Activated naive CD8-positive, alpha-beta T cell treated with anti-CD3 and anti-CD28 coated beads, Interleukin-2, amount 10 ng/mL, durations not matched to agents 7 days and 5 days (primary cell): Measurements from ENCODE around the gene PRDM16. TPM values are rescaled to one million over a fixed set of nuclear protein-coding genes. Genes with fewer than 3 reads are reported as not detected.

Experiments
- ATAC-seq: fragments of 150-1000 bp; cut with Tn5 transposase; one replicate; pipeline ENCODE4 v1.10.0; 2021; ENCODE audit warnings: low read depth, moderate library complexity
- POLR2A ChIA-PET: fragments of 350-600 bp; sonication (Branson Sonifier 250); formaldehyde crosslinking; loops from one replicate; lab custom pipeline; 2021; ENCODE audit warnings: antibody characterized with exemption; lab: Charles Lee
- DNase-seq: peaks from one replicate; pipeline ENCODE4 v3.0.0; 2021
- H3K27ac Mint-ChIP-seq: one replicate; pipeline ENCODE4 v1.8.0; 2022; ENCODE audit warnings: mild to moderate bottlenecking, mixed read lengths
- H3K27me3 Mint-ChIP-seq: one replicate; pipeline ENCODE4 v1.8.0; 2022; ENCODE audit warnings: mild to moderate bottlenecking, moderate library complexity, mixed read lengths
- H3K36me3 Mint-ChIP-seq: one replicate; pipeline ENCODE4 v1.8.0; 2021; ENCODE audit warnings: mild to moderate bottlenecking, mixed read lengths
- H3K4me1 Mint-ChIP-seq: one replicate; pipeline ENCODE4 v1.8.0; 2021; ENCODE audit warnings: mixed read lengths
- H3K4me3 Mint-ChIP-seq: one replicate; pipeline ENCODE4 v1.8.0; 2022; ENCODE audit warnings: mild to moderate bottlenecking, moderate library complexity, mixed read lengths
- H3K9me3 Mint-ChIP-seq: one replicate; pipeline ENCODE4 v1.8.0; 2021; ENCODE audit warnings: mixed read lengths
- total RNA-seq, 2 experiments: library from RNA; stranded (reverse); gene quantifications; one replicate each; pipeline ENCODE4 v1.2.3, GENCODE V29; 2021

Gene PRDM16
- total RNA-seq, 2 experiments from 2014 or later, result not detected

DNA sequence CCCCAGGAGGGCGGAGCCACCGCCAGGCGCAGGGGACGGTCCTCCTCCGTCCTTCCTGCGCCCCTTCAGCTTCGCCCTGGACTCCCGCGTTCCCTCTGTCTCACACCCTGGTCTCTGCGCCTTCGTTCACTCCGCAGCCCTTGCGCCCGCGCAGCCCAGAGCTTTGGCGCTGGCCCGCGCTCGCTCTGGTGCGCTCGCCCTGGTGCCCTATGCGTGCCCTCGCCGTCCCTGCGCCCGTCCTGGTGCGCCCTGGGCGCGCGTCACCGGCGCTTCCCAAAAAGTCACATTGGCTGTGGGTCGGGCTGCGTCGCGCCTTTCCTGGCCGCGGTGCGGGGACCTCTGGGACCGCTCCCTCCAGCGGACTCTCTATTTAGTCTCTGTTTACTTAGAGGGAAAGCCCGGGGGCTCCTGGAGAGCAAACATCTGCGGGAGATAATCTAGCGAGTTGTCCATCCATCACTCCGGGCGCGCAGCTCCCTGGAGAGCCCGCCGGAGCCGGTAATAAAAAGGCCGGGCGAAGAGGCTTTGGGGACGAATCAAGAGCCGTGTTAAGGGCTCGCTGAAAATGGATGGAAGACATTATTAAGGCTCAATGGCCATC is 178.6 kb downstream of the PRDM16 start:
- DNase-seq (no peak), ATAC-seq (no peak)
- Mint-ChIP-seq H3K27me3 (peaks cover 19% of the 10 kb centered on the region), H3K9me3 (no peaks in the 10 kb centered on the region), H3K27ac (no peak overlapping the region), H3K4me3 (no peak overlapping the region), H3K4me1 (no peaks in the 10 kb centered on the region), H3K36me3 (no peaks in the 10 kb centered on the region)
- POLR2A ChIA-PET, result no interaction called here

DNA sequence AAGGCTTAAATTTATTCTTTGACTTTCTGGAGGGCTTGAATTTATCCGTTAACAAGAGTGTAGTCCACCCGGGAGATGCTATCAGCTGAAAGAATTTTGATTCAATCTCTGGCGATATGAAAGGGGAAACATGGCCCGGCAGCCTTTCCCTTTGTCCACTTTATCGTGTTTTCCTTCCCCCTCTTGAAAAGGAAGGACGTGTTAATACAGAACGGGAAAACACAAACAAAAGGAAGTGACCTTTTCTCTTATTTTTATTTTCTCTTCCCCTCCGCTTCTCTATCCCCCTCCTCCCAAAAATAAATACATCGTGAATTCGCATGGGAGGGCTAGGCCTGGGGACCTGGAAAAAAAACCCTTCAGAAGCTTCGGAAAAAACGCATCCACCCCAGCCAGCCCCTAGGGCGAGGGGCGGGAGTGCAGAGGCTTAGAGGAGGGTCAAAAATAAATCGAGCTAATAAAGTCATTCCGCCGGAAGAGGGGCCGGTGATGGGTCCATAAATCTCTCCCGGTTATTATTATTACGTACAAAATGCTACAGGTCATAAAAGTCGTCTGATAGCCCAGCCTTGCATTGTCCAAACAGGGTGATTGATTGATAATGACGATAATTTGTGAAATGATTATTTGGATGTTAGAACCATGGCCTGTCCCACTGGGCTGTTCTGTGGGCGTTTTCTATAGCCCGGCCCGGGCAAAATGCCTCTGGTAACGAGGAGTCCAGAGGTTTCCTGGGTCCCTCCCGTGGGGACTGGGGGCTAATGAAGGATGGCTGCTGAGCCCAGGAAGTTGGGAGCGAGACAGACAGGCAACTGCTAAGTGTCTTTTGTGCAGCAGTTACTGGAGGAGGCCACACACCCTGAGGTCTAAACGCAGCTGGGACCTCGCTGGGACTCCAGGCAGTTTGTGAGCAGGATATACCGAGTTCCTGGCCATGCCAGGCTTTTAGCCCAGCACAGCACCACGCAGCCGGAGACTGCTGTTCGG is 179.4 kb downstream of the PRDM16 start:
- H3K27me3 Mint-ChIP-seq, result peaks cover 19% of the 10 kb centered on the region
- H3K36me3 Mint-ChIP-seq, result no peaks in the 10 kb centered on the region
- H3K4me1 Mint-ChIP-seq, result no peaks in the 10 kb centered on the region
- no peaks in the 10 kb centered on the region for H3K9me3 Mint-ChIP-seq
- ATAC-seq (no peak), DNase-seq (no peak)
- no peak overlapping the region for H3K27ac Mint-ChIP-seq
- no peak overlapping the region for H3K4me3 Mint-ChIP-seq
- POLR2A ChIA-PET, result no interaction called here

DNA sequence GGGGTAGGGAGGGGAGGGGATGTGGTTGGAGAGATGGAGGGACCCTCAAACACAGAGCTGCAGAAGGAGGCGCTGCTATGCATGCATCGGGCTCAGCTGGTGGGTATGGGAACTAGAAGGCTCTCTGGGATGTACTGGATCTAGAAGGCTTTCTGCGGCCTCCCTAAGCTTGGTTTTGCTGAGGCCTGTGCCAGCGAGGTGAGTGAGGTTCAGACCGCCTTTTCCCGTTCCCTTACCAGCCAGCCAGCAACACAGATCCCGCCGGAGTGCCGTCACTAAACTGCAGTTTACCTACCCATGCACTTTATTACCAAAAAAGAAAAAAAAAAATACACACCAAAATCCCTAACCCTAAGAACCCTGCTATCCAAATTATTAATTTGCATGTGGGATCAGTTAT is 180.2 kb downstream of the PRDM16 start:
- POLR2A ChIA-PET, result no interaction called here
- Mint-ChIP-seq H3K27ac (no peak overlapping the region), H3K27me3 (peaks cover 23% of the 10 kb centered on the region), H3K36me3 (no peaks in the 10 kb centered on the region), H3K4me3 (no peak overlapping the region), H3K9me3 (no peaks in the 10 kb centered on the region), H3K4me1 (no peaks in the 10 kb centered on the region)
- no peak for ATAC-seq
- no peak for DNase-seq

DNA sequence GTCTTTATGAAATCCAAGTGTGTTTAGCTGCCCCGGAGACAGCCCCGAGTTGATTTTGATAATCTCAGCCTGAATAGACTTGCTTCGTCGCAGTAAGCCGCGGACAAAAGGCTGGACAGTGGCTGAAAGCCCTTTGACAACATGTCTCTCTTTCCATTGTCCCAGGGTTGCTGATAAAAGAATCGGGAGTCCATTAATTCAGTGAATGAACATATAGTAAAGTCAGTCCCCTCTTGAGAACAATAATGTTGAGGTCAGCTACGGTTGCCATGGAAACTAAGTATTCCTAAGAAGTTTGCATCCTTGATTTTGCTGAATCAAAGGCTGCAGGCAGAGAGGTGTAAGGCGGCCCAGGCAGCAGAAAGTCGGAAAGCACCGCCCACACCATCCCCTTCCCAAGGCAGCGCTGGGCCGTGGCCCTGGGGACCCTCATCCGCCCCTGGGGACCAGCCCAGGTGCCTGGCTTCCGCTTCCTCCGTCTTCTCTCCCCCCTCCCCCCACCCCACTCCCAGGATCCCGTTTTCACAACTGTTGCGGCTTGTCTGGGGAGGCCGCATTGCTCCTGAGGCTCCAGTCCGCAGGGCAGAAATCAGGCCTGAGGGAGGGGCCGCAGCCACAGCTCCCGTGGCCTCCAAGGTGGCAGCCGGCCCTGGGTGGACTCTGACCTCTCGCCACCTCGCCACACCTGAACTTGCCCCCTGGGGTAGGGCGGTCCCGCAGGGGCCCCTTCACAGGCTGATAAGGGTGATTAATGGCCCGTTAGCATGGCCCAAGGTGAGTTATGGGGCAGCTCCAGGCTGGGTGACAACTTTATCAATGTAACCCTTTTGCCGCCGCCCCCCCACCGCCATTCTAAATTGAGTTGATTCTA is 180.9 kb downstream of the PRDM16 start:
- no peak overlapping the region for H3K27ac Mint-ChIP-seq
- H3K4me1 Mint-ChIP-seq, result no peaks in the 10 kb centered on the region
- peaks cover 23% of the 10 kb centered on the region for H3K27me3 Mint-ChIP-seq
- no peak for DNase-seq
- no peak for ATAC-seq
- H3K9me3 Mint-ChIP-seq, result no peaks in the 10 kb centered on the region
- H3K4me3 Mint-ChIP-seq, result no peak overlapping the region
- POLR2A ChIA-PET, result no interaction called here
- no peaks in the 10 kb centered on the region for H3K36me3 Mint-ChIP-seq

DNA sequence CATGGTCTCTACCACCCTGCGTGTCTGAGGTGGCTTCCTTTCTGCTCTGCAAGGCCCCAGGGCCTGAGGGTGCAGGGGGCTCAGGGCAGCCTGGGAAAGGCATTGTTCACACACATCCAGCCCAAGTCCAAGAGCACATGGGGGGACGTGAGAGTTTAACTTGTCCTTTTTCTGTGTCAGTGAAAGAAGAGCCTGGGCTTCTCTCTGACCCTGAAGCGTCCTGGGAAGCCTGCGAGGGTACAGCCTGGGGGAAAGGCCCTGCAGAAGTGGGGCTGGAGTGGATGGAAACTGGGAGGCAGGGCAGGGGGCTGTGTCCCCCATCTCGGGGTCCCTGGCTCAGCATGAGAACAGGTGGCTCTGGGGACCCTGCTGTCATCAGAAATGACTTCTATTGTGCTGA is 181.6 kb downstream of the PRDM16 start:
- POLR2A ChIA-PET, result no interaction called here
- no peaks in the 10 kb centered on the region for H3K36me3 Mint-ChIP-seq
- no peaks in the 10 kb centered on the region for H3K4me1 Mint-ChIP-seq
- ATAC-seq (no peak), DNase-seq (no peak)
- no peak overlapping the region for H3K27ac Mint-ChIP-seq
- peaks cover 23% of the 10 kb centered on the region for H3K27me3 Mint-ChIP-seq
- no peak overlapping the region for H3K4me3 Mint-ChIP-seq
- H3K9me3 Mint-ChIP-seq, result no peaks in the 10 kb centered on the region

DNA sequence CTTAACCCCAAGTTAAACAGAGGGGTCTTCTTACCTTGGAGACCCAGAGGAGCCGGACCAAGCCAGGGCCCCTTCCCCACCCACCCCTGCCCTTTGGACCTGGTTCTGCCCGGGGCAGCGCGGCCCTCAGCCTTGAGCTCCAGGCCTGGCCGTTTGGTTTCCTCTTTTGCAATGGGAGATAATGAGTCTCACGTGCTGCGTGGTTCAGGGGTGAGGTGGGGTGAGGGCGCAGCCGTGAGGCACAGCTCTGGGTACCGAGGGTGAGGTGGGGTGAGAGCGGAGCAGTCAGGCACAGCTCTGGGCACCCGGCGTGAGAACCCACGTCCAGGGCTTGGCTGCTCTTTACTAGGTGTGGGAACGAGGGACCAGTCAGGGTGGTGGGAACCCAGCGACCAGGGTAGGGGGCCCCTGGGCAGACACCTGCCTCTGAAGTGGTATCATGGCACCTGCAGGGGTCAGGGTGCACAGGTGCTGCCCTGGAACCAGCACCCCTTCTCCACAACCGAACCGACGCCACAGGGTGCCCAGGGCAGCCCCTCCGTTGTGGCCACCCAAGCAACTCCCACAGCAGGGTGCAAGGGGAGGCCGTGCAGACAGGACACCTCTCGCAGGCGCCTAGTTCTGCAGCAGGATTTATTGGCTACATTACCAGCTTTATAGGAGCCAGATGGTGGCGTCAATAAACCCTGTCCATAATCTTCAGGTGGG is 182.2 kb downstream of the PRDM16 start:
- no peaks in the 10 kb centered on the region for H3K9me3 Mint-ChIP-seq
- H3K36me3 Mint-ChIP-seq, result no peaks in the 10 kb centered on the region
- no peaks in the 10 kb centered on the region for H3K4me1 Mint-ChIP-seq
- peaks cover 21% of the 10 kb centered on the region for H3K27me3 Mint-ChIP-seq
- POLR2A ChIA-PET, result no interaction called here
- no peak for DNase-seq
- ATAC-seq, result no peak
- H3K4me3 Mint-ChIP-seq, result no peak overlapping the region
- H3K27ac Mint-ChIP-seq, result no peak overlapping the region

DNA sequence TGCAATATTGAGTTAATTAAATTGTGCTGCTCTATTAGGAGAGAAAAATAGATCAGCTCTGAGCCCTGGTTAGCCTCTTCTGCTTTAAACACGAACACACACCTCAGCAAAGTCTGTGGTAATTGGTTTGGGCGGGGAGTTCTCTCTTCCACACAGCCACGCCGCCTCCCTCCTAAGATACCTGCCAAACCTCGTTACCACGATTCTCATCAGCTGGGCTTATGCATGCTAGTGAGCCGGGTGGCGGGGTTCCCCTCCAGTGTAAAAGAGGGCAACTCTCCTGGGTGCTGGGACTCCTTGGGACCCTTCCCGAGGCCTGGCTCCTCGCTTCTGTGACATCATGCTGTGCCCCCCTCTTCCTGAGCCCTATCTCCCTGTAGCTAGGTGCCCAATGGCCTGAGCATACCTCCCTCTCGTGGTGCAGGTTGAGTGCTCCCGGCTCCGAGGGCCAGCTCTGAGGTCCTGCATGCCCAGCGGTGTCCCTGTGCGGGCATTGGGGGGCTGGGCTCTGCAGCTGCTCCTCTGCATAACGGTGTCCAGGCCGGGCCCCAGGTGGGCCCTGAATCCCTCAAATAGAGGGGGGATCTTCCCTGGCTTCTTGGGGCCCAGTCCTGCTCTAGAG is 182.9 kb downstream of the PRDM16 start:
- no peak overlapping the region for H3K27ac Mint-ChIP-seq
- peaks cover 21% of the 10 kb centered on the region for H3K27me3 Mint-ChIP-seq
- no peaks in the 10 kb centered on the region for H3K4me1 Mint-ChIP-seq
- POLR2A ChIA-PET, result no interaction called here
- H3K36me3 Mint-ChIP-seq, result no peaks in the 10 kb centered on the region
- ATAC-seq (no peak), DNase-seq (no peak)
- H3K9me3 Mint-ChIP-seq, result no peaks in the 10 kb centered on the region
- H3K4me3 Mint-ChIP-seq, result no peak overlapping the region

DNA sequence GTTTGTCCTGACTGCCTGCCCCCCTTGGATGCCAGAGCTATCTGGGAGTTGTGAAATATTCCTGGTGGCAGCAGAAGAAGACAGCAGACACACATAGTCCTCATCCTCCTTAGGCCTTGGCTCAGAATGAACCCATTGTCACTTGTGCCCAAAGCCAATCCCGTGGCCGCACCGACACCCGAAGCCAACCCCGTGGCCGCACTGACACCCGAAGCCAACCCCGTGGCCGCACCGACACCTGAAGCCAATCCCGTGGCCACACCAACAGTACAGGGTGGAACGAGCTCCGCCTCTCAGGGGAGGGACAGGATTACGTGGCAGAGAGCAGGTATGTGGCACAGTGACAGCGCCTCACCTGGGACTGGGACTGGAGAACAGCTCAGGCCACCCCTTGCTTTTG is 186.7 kb downstream of the PRDM16 start:
- DNase-seq (no peak), ATAC-seq (no peak)
- H3K27ac Mint-ChIP-seq, result no peak overlapping the region
- peaks cover 5% of the 10 kb centered on the region for H3K9me3 Mint-ChIP-seq
- H3K36me3 Mint-ChIP-seq, result no peaks in the 10 kb centered on the region
- H3K4me1 Mint-ChIP-seq, result no peaks in the 10 kb centered on the region
- peaks cover 4% of the 10 kb centered on the region for H3K27me3 Mint-ChIP-seq
- POLR2A ChIA-PET, result no interaction called here
- H3K4me3 Mint-ChIP-seq, result no peak overlapping the region

DNA sequence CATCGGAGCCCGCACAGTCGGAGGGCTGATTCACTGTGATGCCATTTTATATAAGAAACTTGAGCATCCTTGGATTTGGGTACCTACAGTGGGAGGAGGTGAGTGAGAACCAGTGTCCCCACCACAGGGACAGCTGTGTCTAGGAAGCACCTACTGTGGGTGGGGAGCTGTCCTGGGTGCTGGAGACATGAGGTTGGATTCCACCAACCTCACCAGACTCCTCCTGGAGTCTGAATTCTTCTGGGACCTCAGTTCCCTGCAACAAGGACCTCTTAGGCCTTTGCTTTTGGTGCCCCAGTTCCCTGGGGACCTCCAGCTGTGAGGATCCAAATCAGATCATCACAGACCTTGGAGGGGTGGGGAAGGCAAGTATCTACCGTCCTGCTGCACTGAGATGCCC is 188.8 kb downstream of the PRDM16 start:
- no peaks in the 10 kb centered on the region for H3K4me1 Mint-ChIP-seq
- POLR2A ChIA-PET, result no interaction called here

DNA sequence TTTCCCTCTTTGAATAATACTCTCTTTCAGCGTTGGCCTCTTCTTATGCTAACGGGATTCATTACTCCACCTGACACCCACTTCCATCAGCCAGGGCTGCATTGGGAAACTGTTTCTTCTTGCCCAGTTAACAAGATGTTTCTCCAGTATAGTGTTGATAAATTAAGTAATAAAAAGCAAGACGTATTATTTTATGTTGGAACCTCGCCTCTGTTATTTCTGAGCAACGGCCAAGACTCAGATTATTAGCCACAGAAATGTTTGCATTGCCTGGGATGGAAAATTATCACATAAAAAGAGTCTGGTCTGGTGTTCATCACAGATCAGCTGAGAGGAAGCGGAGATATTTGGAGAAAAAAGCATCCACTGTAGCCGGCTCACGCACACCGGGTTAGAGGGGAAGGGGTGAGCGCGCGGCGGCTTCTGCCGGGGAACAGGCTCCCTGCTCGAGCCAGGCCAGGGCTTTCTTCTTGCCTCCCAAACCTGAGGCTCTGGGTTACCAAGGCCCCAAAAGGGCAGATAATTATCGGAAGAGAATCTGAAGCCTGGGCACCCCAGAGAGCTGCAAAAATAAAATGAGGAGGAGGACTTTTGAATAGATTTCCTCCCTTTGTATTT is 189.5 kb downstream of the PRDM16 start:
- Mint-ChIP-seq H3K9me3 (peaks cover 5% of the 10 kb centered on the region), H3K4me1 (no peaks in the 10 kb centered on the region), H3K27ac (no peak overlapping the region), H3K27me3 (peaks cover 4% of the 10 kb centered on the region), H3K4me3 (no peak overlapping the region), H3K36me3 (no peaks in the 10 kb centered on the region)
- ATAC-seq (no peak), DNase-seq (no peak)
- POLR2A ChIA-PET, result no interaction called here

More for the DNA sequence above, 188.8 kb downstream of the PRDM16 start:
- no peak for DNase-seq
- Mint-ChIP-seq H3K9me3 (peaks cover 5% of the 10 kb centered on the region), H3K4me3 (no peak overlapping the region), H3K27me3 (peaks cover 4% of the 10 kb centered on the region), H3K27ac (no peak overlapping the region), H3K36me3 (no peaks in the 10 kb centered on the region)
- no peak for ATAC-seq

DNA sequence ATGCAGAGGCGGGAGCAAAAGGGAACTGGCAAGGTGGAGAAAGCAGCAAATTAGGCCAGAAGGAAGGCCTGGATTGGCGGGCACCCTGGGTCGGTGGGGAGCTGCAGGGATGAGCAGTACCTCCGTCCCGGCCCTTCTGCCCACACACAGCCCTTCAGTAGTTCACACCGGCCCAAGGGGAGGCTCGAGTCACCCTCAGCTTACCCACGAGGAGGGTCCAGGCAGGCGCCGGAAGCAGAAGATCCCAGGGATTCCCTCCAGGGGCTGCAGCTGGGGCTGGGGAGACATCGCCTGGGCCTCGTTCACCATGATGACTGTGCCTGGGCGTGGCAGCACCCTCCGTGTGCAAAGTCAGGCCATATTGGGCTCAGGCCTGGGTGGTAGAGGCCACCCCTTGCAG is 190.0 kb downstream of the PRDM16 start:
- Mint-ChIP-seq H3K4me3 (no peak overlapping the region), H3K27me3 (peaks cover 2% of the 10 kb centered on the region), H3K36me3 (no peaks in the 10 kb centered on the region), H3K9me3 (peaks cover 5% of the 10 kb centered on the region), H3K27ac (no peak overlapping the region), H3K4me1 (no peaks in the 10 kb centered on the region)
- POLR2A ChIA-PET, result no interaction called here
- no peak for ATAC-seq
- no peak for DNase-seq
